GM19240 (cell line): ENCODE measurements around the gene MEG3.
"Not testable (repeated sequence)": the region's sequence is repeated elsewhere in the genome, so short reads cannot be mapped to it uniquely, and the experiment has no call there.

Experiments used
- DNase-seq: peaks from one replicate; pipeline ENCODE4 v3.0.0; 2011; ENCODE audit warnings: low spot score; ENCODE audit not compliant: insufficient read length

Gene MEG3

DNA sequence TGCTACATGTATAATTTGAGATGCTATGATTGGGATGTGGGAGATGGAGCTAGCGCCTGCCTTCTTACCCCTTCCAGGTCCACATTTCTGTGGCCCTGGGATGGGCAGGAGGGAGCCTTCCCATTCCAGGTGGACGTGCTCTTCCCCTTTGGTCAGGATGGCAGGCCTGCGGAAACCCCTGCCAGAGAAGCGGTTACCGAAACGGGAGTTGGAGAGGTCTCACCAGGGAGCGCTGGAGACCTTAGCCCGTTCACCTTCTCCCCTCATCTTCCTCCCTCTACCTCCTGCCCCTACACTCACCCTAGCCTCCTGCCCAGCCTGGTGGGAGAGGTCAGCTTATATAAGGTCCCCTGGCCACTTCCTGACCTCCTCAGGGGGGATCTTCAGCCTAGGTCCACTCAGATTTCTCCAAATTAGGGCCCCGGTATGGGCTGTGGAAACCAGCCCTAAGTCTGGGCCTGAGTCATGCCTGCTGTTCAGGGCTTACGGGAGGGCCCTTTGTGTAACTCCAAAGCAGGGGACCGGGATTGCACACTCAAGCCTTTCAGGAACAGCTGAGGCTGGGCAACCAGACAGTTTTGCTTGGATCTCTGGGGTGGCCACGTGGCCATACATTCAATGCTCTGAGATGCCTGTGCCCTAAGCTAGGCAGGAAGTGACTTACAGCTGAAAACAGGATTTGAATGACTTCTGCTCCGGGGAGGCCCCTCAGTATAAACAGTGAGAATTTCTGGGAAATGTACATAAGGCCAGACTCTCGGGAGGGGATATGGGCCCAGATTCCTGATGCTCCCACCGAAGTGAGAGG, 10.2 kb upstream of the MEG3 start:
- DNase-seq = no peak

DNA sequence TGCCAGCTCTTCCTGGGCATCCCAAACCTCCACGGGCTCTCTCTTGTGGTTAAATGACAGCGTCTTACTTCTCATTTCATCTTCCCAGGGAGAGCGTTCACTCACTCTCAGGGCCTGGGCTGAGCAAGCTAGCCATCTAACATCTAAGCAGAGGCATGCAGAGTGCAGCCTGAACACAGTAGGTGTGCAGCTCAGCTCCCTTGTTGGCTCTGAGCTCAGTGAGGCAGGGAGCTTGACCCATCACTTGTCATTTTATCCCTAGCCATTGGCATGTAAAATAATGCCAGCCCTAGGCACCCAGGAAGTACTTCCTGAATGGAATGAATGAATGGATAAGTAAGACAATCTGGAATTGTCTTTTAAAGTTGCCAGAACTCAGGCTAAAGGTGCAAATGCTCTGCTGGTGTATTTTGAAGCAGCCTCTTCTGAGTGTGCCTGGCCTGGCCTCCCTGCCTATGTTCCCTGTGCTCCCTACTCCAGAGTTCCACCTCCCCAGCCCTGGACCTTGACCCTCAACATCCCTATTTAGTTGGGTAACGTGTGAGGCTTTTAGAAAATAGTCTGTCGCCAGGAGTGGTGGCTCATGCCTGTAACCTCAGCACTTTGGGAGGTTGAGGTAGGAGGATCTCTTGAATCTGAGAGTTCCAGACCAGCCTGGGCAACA, 9.5 kb upstream of the MEG3 start:
- DNase-seq = no peak

- no peak for DNase-seq
These were observed 8.7 kb upstream of the MEG3 start for GRCh38 chr14:100816950-100817901.

DNA sequence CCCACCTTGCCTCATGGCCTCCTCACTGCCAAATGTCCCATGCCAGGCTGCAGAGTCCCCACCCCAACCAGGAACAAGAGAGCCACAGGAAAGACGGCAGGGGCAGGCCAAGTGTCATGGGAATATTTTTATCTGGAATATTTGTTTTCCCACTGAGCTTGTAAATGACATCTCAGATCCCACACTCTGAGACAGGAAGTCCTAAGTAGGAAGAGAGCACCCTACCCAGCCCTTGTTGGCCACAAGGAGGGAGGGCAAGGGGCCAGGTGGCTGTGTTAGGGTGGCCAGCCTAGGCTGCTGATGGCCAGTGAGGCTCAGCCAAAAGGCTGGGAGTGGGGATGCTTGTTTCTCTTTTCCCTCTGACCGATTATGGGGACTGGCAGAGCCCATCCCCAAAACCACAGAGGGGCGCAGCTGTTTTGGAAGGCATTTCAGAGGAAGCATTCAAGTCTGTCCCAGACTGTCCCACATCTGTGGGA, 7.7 kb upstream of the MEG3 start:
- no peak for DNase-seq

GRCh38 chr14:100818923-100819322, 7.0 kb upstream of the MEG3 start:
- DNase-seq = not testable (repeated sequence)

GRCh38 chr14:100819453-100819828, 6.5 kb upstream of the MEG3 start:
- DNase-seq = no peak

DNA sequence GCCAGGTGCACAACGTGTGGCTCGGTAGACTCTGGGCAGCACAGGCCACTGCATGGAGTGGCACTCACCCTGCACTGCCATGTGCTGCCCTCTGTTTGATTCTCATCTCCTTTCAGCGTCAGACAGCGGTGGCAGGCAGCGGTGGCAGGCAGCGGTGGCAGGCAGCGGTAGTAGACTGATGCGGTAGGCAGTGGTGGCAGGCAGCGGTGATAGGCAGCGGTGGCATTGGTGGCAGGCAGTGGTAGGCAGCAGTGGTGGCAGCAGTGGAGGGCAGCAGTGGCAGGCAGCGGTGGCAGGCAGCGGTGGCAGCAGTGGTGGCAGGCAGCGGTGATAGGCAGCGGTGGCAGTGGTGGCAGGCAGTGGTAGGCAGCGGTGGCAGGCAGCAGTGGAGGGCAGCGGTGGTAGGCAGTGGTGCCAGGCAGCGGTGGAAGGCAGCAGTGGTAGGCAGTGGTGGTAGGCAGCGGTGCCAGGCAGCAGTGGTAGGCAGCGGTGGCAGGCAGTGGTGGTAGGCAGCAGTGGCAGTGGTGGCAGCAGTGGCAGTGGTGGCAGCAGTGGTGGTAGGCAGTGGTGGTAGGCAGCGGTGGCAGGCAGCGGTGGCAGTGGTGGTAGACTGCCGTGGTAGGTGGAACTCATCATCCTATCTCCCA, 6.0 kb upstream of the MEG3 start:
- DNase-seq = no peak

GRCh38 chr14:100820957-100821356, 5.0 kb upstream of the MEG3 start:
- DNase-seq = no peak

- no peak for DNase-seq
These were observed 3.9 kb upstream of the MEG3 start for GRCh38 chr14:100822013-100822412.

GRCh38 chr14:100822532-100823296, 3.2 kb upstream of the MEG3 start:
- no peak for DNase-seq

GRCh38 chr14:100823413-100824080, 2.4 kb upstream of the MEG3 start:
- DNase-seq = no peak

DNA sequence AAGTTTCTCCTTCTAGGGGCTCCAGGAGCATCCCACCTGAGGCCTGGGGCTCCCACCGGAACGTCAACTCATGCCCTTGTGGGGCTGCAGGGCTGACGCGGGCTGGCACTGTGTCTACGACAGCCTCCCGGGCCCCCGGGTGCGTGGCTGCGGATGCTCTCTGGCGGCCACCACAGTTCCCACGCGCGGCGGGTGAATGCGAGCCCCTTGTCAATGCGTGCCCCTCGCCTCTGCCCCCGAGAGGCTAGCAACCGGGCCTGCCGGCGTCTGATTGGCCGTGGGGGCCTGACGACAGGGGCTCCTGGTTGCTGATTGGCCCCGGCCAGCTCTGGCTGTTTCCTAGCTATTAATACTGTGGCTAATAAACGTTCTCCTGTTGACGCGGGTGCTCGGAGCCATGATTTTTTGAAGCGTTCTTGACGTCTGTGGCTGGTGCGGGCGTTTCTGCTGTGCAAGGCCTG, 1.8 kb upstream of the MEG3 start:
- no peak for DNase-seq

DNA sequence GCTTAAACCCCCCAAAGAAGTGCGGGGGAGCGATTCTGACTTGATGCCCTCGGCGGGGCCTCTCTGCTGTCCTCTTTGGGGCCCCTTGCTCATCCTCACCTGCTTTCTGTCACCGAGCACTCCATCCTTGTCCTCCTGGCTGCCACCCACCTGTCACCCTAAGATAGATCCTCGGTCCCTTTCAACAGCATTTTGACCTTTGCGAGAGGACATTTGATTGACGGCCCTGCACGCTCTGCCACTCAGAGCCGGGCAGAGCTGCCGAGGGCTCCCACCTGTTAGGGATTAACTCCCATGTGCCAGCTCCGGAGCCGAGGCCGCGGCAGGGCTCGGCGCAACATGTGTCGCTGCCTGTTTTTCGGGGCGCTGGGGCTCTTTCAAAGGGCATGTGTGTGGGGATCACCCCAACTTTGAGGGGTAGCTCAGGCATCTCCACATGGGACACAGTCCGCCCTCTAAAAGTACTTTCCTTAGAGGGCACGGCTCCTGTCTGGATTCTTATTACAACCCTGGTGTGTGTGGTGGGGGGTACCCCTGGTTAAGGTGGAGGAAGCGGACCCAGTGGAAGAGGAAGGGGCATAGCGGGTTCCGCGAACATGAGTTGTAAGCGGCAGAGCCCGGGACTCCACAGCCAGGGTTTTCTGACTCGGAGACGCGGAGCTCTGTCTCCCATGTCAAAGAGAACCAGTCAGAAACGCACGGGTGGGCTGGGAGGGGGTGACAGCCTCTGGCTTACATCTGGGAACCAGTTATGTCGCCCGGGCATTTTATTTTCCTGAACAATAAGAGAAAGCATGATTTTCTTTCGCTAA, 811 bp upstream of the MEG3 start:
- no peak for DNase-seq

- no peak for DNase-seq
These were observed 628 bp downstream of the MEG3 start for GRCh38 chr14:100826391-100827100.

GRCh38 chr14:100827101-100828021, 1.4 kb downstream of the MEG3 start:
- DNase-seq = no peak

GRCh38 chr14:100828031-100828769, 2.3 kb downstream of the MEG3 start:
- DNase-seq = no peak

GRCh38 chr14:100830681-100831080, 4.8 kb downstream of the MEG3 start:
- DNase-seq = no peak
